Measurements from ENCODE around the gene CCDC178.

The CCDC178 gene

GRCh38 chr18:33159151-33159550 is 281.4 kb downstream of the CCDC178 start:
- no peak overlapping the region for H3K4me2 ChIP-seq (ENCODE audit: low read length)
- H3K79me2 ChIP-seq (ENCODE audit: insufficient read depth, low read length): no peaks in the 10 kb centered on the region
- H3K4me1 ChIP-seq (ENCODE audit: insufficient read depth, low read length, severe bottlenecking): no peaks in the 10 kb centered on the region
- H3K9me2 ChIP-seq (ENCODE audit: low read depth, low read length): no peaks in the 10 kb centered on the region
- H3K9me3 ChIP-seq (ENCODE audit: low read length): no peaks in the 10 kb centered on the region
- no peaks in the 10 kb centered on the region for H3K36me3 ChIP-seq (ENCODE audit: insufficient read depth, low read length)
- no peak overlapping the region for H3K4me3 ChIP-seq (ENCODE audit: low read depth, low read length, poor library complexity, severe bottlenecking)
- H3F3A ChIP-seq (ENCODE audit: insufficient read depth, low read length): no peaks in the 10 kb centered on the region
- H4K20me1 ChIP-seq (ENCODE audit: insufficient read depth, low read length): no peaks in the 10 kb centered on the region
- H2AFZ ChIP-seq (ENCODE audit: low read length): no peak overlapping the region
- no peak overlapping the region for H3K27ac ChIP-seq (ENCODE audit: low read depth, low read length, poor library complexity, severe bottlenecking)
- no peak overlapping the region for H3K9ac ChIP-seq (ENCODE audit: low read length)
- no peaks in the 10 kb centered on the region for H3K27me3 ChIP-seq (ENCODE audit: insufficient read depth, low read length)
- no peak for TF ChIP-seq CTCF (IDR thresholded peaks at IDR 0.05; ENCODE audit: low read length)
- TF ChIP-seq EZH2 (IDR thresholded peaks at IDR 0.05; ENCODE audit: borderline replicate concordance, low read length): no peak

- Histone ChIP-seq H3K27me3 (ENCODE audit: insufficient read depth, low read length) (no peaks in the 10 kb centered on the region), H3F3A (ENCODE audit: insufficient read depth, low read length) (no peaks in the 10 kb centered on the region), H3K27ac (ENCODE audit: low read depth, low read length, poor library complexity, severe bottlenecking) (no peak overlapping the region), H3K9ac (ENCODE audit: low read length) (no peak overlapping the region), H3K79me2 (ENCODE audit: insufficient read depth, low read length) (no peaks in the 10 kb centered on the region), H3K4me1 (ENCODE audit: insufficient read depth, low read length, severe bottlenecking) (no peaks in the 10 kb centered on the region), H3K36me3 (ENCODE audit: insufficient read depth, low read length) (no peaks in the 10 kb centered on the region), H2AFZ (ENCODE audit: low read length) (no peak overlapping the region), H3K4me2 (ENCODE audit: low read length) (no peak overlapping the region), H3K4me3 (ENCODE audit: low read depth, low read length, poor library complexity, severe bottlenecking) (no peak overlapping the region), H3K9me2 (ENCODE audit: low read depth, low read length) (no peaks in the 10 kb centered on the region), H4K20me1 (ENCODE audit: insufficient read depth, low read length) (no peaks in the 10 kb centered on the region), H3K9me3 (ENCODE audit: low read length) (no peaks in the 10 kb centered on the region)
- TF ChIP-seq EZH2 (IDR thresholded peaks at IDR 0.05; ENCODE audit: borderline replicate concordance, low read length): no peak
- TF ChIP-seq CTCF (IDR thresholded peaks at IDR 0.05; ENCODE audit: low read length): no peak
These were observed 282.6 kb downstream of the CCDC178 start for GRCh38 chr18:33157893-33158292.

- no peak overlapping the region for H2AFZ ChIP-seq (ENCODE audit: low read length)
- no peak overlapping the region for H3K4me2 ChIP-seq (ENCODE audit: low read length)
- no peaks in the 10 kb centered on the region for H3F3A ChIP-seq (ENCODE audit: insufficient read depth, low read length)
- H3K27me3 ChIP-seq (ENCODE audit: insufficient read depth, low read length): no peaks in the 10 kb centered on the region
- H3K79me2 ChIP-seq (ENCODE audit: insufficient read depth, low read length): no peaks in the 10 kb centered on the region
- H3K9me2 ChIP-seq (ENCODE audit: low read depth, low read length): no peaks in the 10 kb centered on the region
- no peak for TF ChIP-seq CTCF (IDR thresholded peaks at IDR 0.05; ENCODE audit: low read length)
- TF ChIP-seq EZH2 (IDR thresholded peaks at IDR 0.05; ENCODE audit: borderline replicate concordance, low read length): no peak
- H3K36me3 ChIP-seq (ENCODE audit: insufficient read depth, low read length): no peaks in the 10 kb centered on the region
- no peaks in the 10 kb centered on the region for H3K4me1 ChIP-seq (ENCODE audit: insufficient read depth, low read length, severe bottlenecking)
- no peaks in the 10 kb centered on the region for H4K20me1 ChIP-seq (ENCODE audit: insufficient read depth, low read length)
- no peak overlapping the region for H3K4me3 ChIP-seq (ENCODE audit: low read depth, low read length, poor library complexity, severe bottlenecking)
- H3K9ac ChIP-seq (ENCODE audit: low read length): no peak overlapping the region
- H3K27ac ChIP-seq (ENCODE audit: low read depth, low read length, poor library complexity, severe bottlenecking): no peak overlapping the region
- H3K9me3 ChIP-seq (ENCODE audit: low read length): no peaks in the 10 kb centered on the region
These were observed 283.5 kb downstream of the CCDC178 start for GRCh38 chr18:33156906-33157470.
